ENCODE data around the gene ADGRB3. TPM values are rescaled to one million over a fixed set of nuclear protein-coding genes. Genes with fewer than 3 reads are reported as not detected.

ADGRB3 gene
- total RNA-seq = not detected in 2 replicates

DNA sequence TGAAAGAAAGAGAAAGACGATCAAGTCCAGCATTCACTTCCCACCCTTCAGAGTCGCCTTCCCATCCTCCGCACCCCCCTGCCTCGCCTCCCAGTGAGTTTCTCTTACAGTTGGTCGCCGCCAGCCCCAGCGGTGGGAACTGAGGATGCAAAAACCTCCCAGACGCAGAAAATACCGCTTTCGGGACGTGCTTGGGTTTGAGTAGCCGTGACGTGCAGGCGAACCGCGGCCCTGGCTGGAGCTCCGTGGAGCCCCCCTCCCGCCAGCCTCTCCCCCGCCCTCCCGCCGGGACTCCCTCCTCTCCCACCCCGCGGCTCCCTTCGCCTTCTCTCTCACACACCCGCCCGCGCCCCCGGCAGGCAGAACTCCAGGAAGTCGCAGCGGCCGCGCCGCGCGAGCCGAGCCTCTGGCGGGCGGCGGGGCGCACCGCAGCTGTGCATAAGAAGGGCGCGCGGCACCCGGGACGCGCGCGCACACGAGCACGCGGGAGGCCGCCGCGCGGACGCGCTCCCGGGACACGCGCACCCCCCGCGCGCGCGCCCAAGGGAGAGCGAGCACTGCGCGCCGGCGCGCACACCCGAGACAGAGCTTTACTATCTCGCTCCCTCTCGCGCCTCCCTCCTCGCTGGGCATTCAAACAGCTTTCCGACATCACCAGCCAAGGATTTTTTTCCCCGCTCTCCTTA, at the start of gene ADGRB3:
TSS of gene ADGRB3 (plus strand) at position 557 of the 686 bp plus-strand sequence. CDS start 3,394 bp downstream, outside the sequence.

Measured in hair follicular keratinocyte (primary cell).